Endothelial cell of coronary artery (primary cell): Measurements from ENCODE around the gene TNS2. TPM values are rescaled to one million over a fixed set of nuclear protein-coding genes. Genes with fewer than 3 reads are reported as not detected.

ENCODE experiments used
- total RNA-seq: library from RNA; depleted of rRNA; stranded (reverse); fragments of >200 nt; gene quantifications from 2 replicates; pipeline ENCODE4 v1.2.3, GENCODE V29; 2014

TNS2 gene
- 19.8 and 33.7 TPM in 2 replicates for total RNA-seq

GRCh38 chr12:53049571-53050318, at the start of gene TNS2:
Gene TNS2 (plus strand): TSS chr12:53050065. CDS start chr12:53050186, 121 bp downstream.

GRCh38 chr12:53005986-53006809, 43.7 kb upstream of the TNS2 start, which contains the start of gene EIF4B:
Gene EIF4B (plus strand): TSS chr12:53006456. CDS start chr12:53006484, 28 bp downstream.

GRCh38 chr12:53079226-53080117, 29.6 kb downstream of the TNS2 start, which contains the start of gene SPRYD3:
Gene SPRYD3 (minus strand): TSS chr12:53079390. CDS start chr12:53079333, 57 bp downstream.

GRCh38 chr12:53097564-53098353, 47.9 kb downstream of the TNS2 start, which contains the start of gene IGFBP6:
Gene IGFBP6 (plus strand): TSS chr12:53097667. CDS start chr12:53097718, 51 bp downstream.

GRCh38 chr12:53102883-53103807, 53.3 kb downstream of the TNS2 start, which contains the start of gene SOAT2:
Gene SOAT2 (plus strand): TSS chr12:53103486. CDS start chr12:53103578, 92 bp downstream.

Other genes with a start within 250 kb of the TNS2 start
- gene KRT4, start 235.9 kb upstream of the TNS2 start, total RNA-seq: not detected in 2 replicates
- gene KRT79, start 215.8 kb upstream of the TNS2 start, total RNA-seq: 0.28 TPM in 1 of 2 replicates, not detected in the other
- not detected in 2 replicates for gene KRT78, start 201.1 kb upstream of the TNS2 start, total RNA-seq
- 9.2 and 20.7 TPM in 2 replicates for gene KRT8, start 145.0 kb upstream of the TNS2 start, total RNA-seq
- 278 and 369 TPM in 2 replicates for gene KRT18, start 100.9 kb upstream of the TNS2 start, total RNA-seq
- gene EIF4B, start 43.6 kb upstream of the TNS2 start, total RNA-seq: 1,037 and 1,365 TPM in 2 replicates
- 16.6 and 23.3 TPM in 2 replicates for gene SPRYD3, start 29.3 kb downstream of the TNS2 start, total RNA-seq
- gene IGFBP6, start 47.6 kb downstream of the TNS2 start, total RNA-seq: 16.0 and 109 TPM in 2 replicates
- gene SOAT2, start 53.4 kb downstream of the TNS2 start, total RNA-seq: not detected in 2 replicates
- gene ZNF740, start 130.7 kb downstream of the TNS2 start, total RNA-seq: 13.7 and 14.9 TPM in 2 replicates
- 3.4 and 5.2 TPM in 2 replicates for gene CSAD, start 130.9 kb downstream of the TNS2 start, total RNA-seq
- gene ITGB7, start 157.2 kb downstream of the TNS2 start, total RNA-seq: 0.18 and 0.38 TPM in 2 replicates
- gene RARG, start 182.1 kb downstream of the TNS2 start, total RNA-seq: 4.0 and 8.5 TPM in 2 replicates
- 3.6 and 5.9 TPM in 2 replicates for gene ESPL1, start 218.2 kb downstream of the TNS2 start, total RNA-seq
- 563 and 625 TPM in 2 replicates for gene PFDN5, start 245.5 kb downstream of the TNS2 start, total RNA-seq
- 40.4 and 45.9 TPM in 2 replicates for gene MYG1, start 249.6 kb downstream of the TNS2 start, total RNA-seq